HEK293T (cell line): ENCODE data around the gene KMT2E.
"Not testable (repeated sequence)": the region's sequence is repeated elsewhere in the genome, so short reads cannot be mapped to it uniquely, and the experiment has no call there.

Experiments used
- CTCF ChIA-PET: fragments of 350-600 bp; formaldehyde crosslinking; extraction: SDS; loops from one replicate; lab custom pipeline; 2021; ENCODE audit warnings: antibody characterized with exemption, inconsistent platforms; lab: Yijun Ruan, JAX
- POLR2A ChIA-PET: fragments of 350-600 bp; formaldehyde crosslinking; extraction: SDS; loops from one replicate; lab custom pipeline; 2020; ENCODE audit warnings: antibody characterized with exemption, inconsistent platforms; lab: Yijun Ruan, JAX
- DNase-seq: peaks from one replicate; pipeline ENCODE4 v3.0.0; 2012; ENCODE audit warnings: mixed read lengths; ENCODE audit errors: extremely low spot score
- ARNT ChIP-seq: fragments of 450-650 bp; IDR thresholded peaks from 2 replicates; pipeline ENCODE4 v1.6.1; 2017; ENCODE audit warnings: mild to moderate bottlenecking
- BHLHE40 ChIP-seq: fragments of 450-650 bp; IDR thresholded peaks from 2 replicates; pipeline ENCODE4 v1.6.1; 2016; ENCODE audit warnings: mild to moderate bottlenecking, moderate library complexity, borderline replicate concordance
- CTBP1 ChIP-seq: fragments of 450-650 bp; IDR thresholded peaks from 2 replicates; pipeline ENCODE4 v1.6.1; 2016; ENCODE audit warnings: borderline replicate concordance
- ELF4 ChIP-seq: fragments of 450-650 bp; IDR thresholded peaks from 2 replicates; pipeline ENCODE4 v1.6.1; 2017; ENCODE audit warnings: antibody characterized with exemption
- FOXA1 ChIP-seq: fragments of 450-650 bp; IDR thresholded peaks from 2 replicates; pipeline ENCODE4 v1.6.1; 2016; ENCODE audit warnings: mild to moderate bottlenecking
- FOXK2 ChIP-seq: fragments of 450-650 bp; IDR thresholded peaks from 2 replicates; pipeline ENCODE4 v1.6.1; 2016; ENCODE audit warnings: mild to moderate bottlenecking
- FOXM1 ChIP-seq: fragments of 450-650 bp; IDR thresholded peaks from 2 replicates; pipeline ENCODE4 v1.6.1; 2017; ENCODE audit warnings: mild to moderate bottlenecking, borderline replicate concordance
- HDGF ChIP-seq: fragments of 450-650 bp; IDR thresholded peaks from 2 replicates; pipeline ENCODE4 v1.6.1; 2017; ENCODE audit warnings: antibody characterized with exemption, borderline replicate concordance
- LEF1 ChIP-seq: fragments of 450-650 bp; IDR thresholded peaks from 2 replicates; pipeline ENCODE4 v1.6.1; 2017; ENCODE audit warnings: mild to moderate bottlenecking, borderline replicate concordance
- NFRKB ChIP-seq: fragments of 450-650 bp; IDR thresholded peaks from 2 replicates; pipeline ENCODE4 v1.6.1; 2016; ENCODE audit warnings: mild to moderate bottlenecking, moderate library complexity
- PKNOX1 ChIP-seq: fragments of 450-650 bp; IDR thresholded peaks from 2 replicates; pipeline ENCODE4 v1.6.1; 2016
- SP1 ChIP-seq: fragments of 450-650 bp; IDR thresholded peaks from 2 replicates; pipeline ENCODE4 v1.6.1; 2017
- SUZ12 ChIP-seq: fragments of 450-650 bp; IDR thresholded peaks from 2 replicates; pipeline ENCODE4 v1.6.1; 2016; ENCODE audit warnings: mild to moderate bottlenecking
- TARDBP ChIP-seq: fragments of 450-650 bp; IDR thresholded peaks from 2 replicates; pipeline ENCODE4 v1.6.1; 2016
- ZNF384 ChIP-seq: fragments of 450-650 bp; IDR thresholded peaks from 2 replicates; pipeline ENCODE4 v1.6.1; 2016

Gene KMT2E

GRCh38 chr7:105022458-105022857, 8.5 kb downstream of the KMT2E start:
- POLR2A ChIA-PET: no interaction called here
- no peak for TF ChIP-seq SP1
- TF ChIP-seq FOXK2: no peak
- no peak for TF ChIP-seq LEF1
- TF ChIP-seq BHLHE40: no peak
- TF ChIP-seq SUZ12: no peak
- CTCF ChIA-PET: no interaction called here
- DNase-seq: no peak

GRCh38 chr7:105024734-105025133, 10.7 kb downstream of the KMT2E start:
- ChIA-PET CTCF (interaction anchor here (0.6 kb wide), 1 partner anchor 73 kb away, joined by 4 read pairs; no protein-coding TSS in a partner anchor), POLR2A (interaction anchor here (1.7 kb wide), 1 partner anchor 11 kb away, joined by 9 read pairs; the partner anchor contains the start of gene KMT2E)
- TF ChIP-seq NFRKB (no peak), FOXK2 (peak; percentile 60; the same call in 1 of the 2 replicates), FOXA1 (peak; percentile 75), ARNT (peak; percentile 84), HDGF (no peak), CTBP1 (peak; percentile 86; the same call in 1 of the 2 replicates), PKNOX1 (peak; percentile 94), LEF1 (no peak)
- no peak for DNase-seq

- no peak for TF ChIP-seq FOXM1
- TF ChIP-seq ZNF384: peak; percentile 91
- no peak for DNase-seq
- ChIA-PET POLR2A (interaction anchor here (1.6 to 3.5 kb wide), 2 partner anchors 13 to 43 kb away, joined by 4 to 24 read pairs; partner anchors contain the start of gene KMT2E), CTCF (interaction anchor here (1.6 kb wide), 1 partner anchor 46 kb away, joined by 5 read pairs; no protein-coding TSS in a partner anchor)
Observed at GRCh38 chr7:105026750-105027149, 12.7 kb downstream of the KMT2E start.

GRCh38 chr7:105027176-105027853, 13.3 kb downstream of the KMT2E start:
- POLR2A ChIA-PET: interaction anchor here (1.6 to 3.5 kb wide), 2 partner anchors 13 to 44 kb away, joined by 4 to 24 read pairs; partner anchors contain the start of gene KMT2E
- CTCF ChIA-PET: interaction anchor here (1.6 kb wide), 1 partner anchor 46 kb away, joined by 5 read pairs; no protein-coding TSS in a partner anchor
- no peak for TF ChIP-seq LEF1
- no peak for TF ChIP-seq ZNF384
- TF ChIP-seq TARDBP: no peak
- no peak for TF ChIP-seq ARNT
- no peak for TF ChIP-seq HDGF
- no peak for TF ChIP-seq BHLHE40
- no peak for DNase-seq

GRCh38 chr7:105028004-105028403, 14.0 kb downstream of the KMT2E start:
- ChIA-PET CTCF (interaction anchor here (1.6 kb wide), 1 partner anchor 47 kb away, joined by 5 read pairs; no protein-coding TSS in a partner anchor), POLR2A (interaction anchor here (1.6 to 3.5 kb wide), 2 partner anchors 14 to 44 kb away, joined by 4 to 24 read pairs; partner anchors contain the start of gene KMT2E)
- TF ChIP-seq FOXK2: no peak
- no peak for TF ChIP-seq ELF4
- no peak for DNase-seq

- DNase-seq, CTCF ChIA-PET: not testable (repeated sequence)
- POLR2A ChIA-PET: interaction anchor here (3.5 kb wide), 1 partner anchor 15 kb away, joined by 24 read pairs; the partner anchor contains the start of gene KMT2E
Observed at GRCh38 chr7:105028941-105029340, 14.9 kb downstream of the KMT2E start.

GRCh38 chr7:105030447-105030846, 16.4 kb downstream of the KMT2E start:
- ChIA-PET POLR2A (no interaction called here), CTCF (no interaction called here)
- no peak for DNase-seq
- no peak for TF ChIP-seq TARDBP
- no peak for TF ChIP-seq FOXA1
- TF ChIP-seq CTBP1: no peak
- TF ChIP-seq NFRKB: no peak
- TF ChIP-seq FOXM1: no peak
- no peak for TF ChIP-seq ARNT
- no peak for TF ChIP-seq HDGF
- TF ChIP-seq LEF1: no peak
- no peak for TF ChIP-seq BHLHE40
- TF ChIP-seq ZNF384: no peak
- no peak for TF ChIP-seq FOXK2
- TF ChIP-seq PKNOX1: no peak
- TF ChIP-seq SUZ12: no peak
- no peak for TF ChIP-seq SP1
